Measurements from ENCODE around the gene SRSF10.

The SRSF10 gene

DNA sequence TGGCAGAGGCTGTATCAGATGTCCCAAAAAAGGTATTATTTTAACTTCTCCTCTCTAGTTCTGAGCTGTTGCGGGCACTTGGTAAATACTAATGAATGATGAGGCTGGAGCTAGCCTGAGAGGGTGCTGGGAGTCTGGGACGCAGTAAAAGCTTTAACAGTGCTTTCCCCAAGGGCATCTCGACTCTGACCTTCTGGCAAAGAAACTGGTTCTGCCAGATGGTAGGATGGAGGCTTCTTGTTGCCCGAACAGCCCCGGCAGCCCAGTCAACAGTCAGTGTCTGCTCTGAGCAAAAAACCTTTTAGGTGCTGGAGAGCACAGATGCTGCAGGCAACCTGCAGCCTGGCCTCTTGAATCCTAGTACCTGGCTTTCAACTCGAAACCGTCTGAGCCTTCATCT, 23.0 kb downstream of the SRSF10 start:
- H3K4me1 Mint-ChIP-seq (ENCODE audit: low read depth), result peaks cover 60% of the 10 kb centered on the region

DNA sequence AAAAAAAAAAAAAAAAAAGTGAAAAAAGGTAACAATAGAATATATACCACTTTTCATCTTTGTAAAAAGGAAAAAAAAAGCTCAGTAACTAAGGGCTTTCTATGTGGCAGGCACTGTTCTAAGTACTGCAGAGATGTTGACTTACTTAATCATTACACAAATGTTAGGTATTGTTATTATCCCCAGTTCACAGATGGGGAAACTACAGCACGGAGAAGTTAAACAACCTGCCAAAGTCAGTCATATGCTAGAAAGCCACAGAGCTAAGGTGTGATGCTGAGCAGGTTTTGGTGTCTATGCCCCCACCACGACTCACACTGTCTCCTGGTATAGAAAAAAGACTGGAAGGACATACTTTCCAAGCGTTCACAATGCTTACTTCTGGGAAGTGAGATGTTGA, 27.1 kb downstream of the SRSF10 start:
- H3K4me1 Mint-ChIP-seq (ENCODE audit: low read depth), result peaks cover 41% of the 10 kb centered on the region
- H3K4me3 Mint-ChIP-seq, result no peak overlapping the region
- no peaks in the 10 kb centered on the region for H3K9me3 Mint-ChIP-seq
- no peak overlapping the region for H3K27ac Mint-ChIP-seq
- H3K27me3 Mint-ChIP-seq, result no peaks in the 10 kb centered on the region
- no peaks in the 10 kb centered on the region for H3K36me3 Mint-ChIP-seq (ENCODE audit: low read depth)
- no peak for DNase-seq

More for the DNA sequence above, 23.0 kb downstream of the SRSF10 start:
- no peaks in the 10 kb centered on the region for H3K27me3 Mint-ChIP-seq
- H3K4me3 Mint-ChIP-seq, result peak overlapping the region; percentile 19
- DNase-seq, result no peak
- H3K9me3 Mint-ChIP-seq, result no peaks in the 10 kb centered on the region
- peak overlapping the region; percentile 100 for H3K27ac Mint-ChIP-seq
- peaks cover 25% of the 10 kb centered on the region for H3K36me3 Mint-ChIP-seq (ENCODE audit: low read depth)

DNA sequence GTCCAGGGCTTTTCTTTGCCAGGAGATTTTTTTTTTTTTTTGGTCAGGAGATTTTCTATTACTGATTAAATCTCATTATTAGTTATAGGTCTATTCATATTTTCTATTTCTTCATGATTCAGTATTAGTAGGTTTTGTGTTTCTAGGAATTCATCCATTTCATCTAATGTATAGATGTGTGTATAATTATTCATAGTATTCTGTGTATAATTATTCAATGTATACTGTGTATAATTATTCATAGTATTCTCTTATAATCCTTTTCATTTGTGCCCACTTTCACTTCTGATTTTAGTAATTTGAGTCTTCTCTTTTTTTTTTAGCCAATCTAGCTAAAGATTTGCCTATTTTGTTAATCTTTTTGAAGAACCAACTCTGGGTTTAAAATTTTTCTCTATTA, 32.8 kb downstream of the SRSF10 start:
- peaks cover 10% of the 10 kb centered on the region for H3K9me3 Mint-ChIP-seq
- no peak overlapping the region for H3K27ac Mint-ChIP-seq
- no peaks in the 10 kb centered on the region for H3K27me3 Mint-ChIP-seq
- H3K36me3 Mint-ChIP-seq (ENCODE audit: low read depth), result no peaks in the 10 kb centered on the region
- no peak for DNase-seq
- peaks cover 1% of the 10 kb centered on the region for H3K4me1 Mint-ChIP-seq (ENCODE audit: low read depth)
- H3K4me3 Mint-ChIP-seq, result no peak overlapping the region

DNA sequence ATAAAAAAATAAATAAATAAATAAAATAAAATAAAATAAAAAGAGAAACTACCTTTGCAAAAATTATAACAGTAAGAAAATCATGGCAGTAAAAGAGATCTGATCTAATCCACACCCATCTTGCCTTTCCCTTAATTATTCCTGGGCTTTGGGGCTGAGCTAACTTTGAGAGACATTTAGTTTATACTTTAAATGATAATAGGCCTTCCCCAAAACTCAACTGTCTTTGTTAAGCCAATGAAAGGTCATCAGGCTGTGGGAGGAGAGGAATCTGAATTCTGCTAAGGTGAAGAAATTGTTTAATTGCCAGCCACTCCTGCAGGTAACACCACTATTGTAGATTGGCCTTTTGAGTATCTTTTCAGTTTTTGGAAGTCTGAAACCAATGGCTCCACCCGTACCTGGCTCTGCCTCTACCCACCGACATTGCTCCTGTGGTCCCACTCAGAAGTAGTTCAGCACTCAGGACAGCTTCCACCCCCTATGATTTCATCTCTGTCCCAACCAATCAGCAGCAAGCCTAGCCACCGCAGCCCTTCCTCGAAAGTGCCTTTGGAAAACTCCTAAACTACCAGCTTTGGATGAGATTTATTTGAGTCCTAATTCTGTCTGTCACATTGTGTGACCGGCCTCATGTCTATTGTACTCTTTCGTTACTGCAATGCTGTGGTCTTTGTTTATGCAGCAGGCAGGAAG, 43.5 kb downstream of the SRSF10 start:
- Mint-ChIP-seq H3K27me3 (no peaks in the 10 kb centered on the region), H3K27ac (no peak overlapping the region), H3K4me3 (no peak overlapping the region), H3K9me3 (no peaks in the 10 kb centered on the region), H3K4me1 (ENCODE audit: low read depth) (no peaks in the 10 kb centered on the region), H3K36me3 (ENCODE audit: low read depth) (no peaks in the 10 kb centered on the region)
- DNase-seq, result no peak

DNA sequence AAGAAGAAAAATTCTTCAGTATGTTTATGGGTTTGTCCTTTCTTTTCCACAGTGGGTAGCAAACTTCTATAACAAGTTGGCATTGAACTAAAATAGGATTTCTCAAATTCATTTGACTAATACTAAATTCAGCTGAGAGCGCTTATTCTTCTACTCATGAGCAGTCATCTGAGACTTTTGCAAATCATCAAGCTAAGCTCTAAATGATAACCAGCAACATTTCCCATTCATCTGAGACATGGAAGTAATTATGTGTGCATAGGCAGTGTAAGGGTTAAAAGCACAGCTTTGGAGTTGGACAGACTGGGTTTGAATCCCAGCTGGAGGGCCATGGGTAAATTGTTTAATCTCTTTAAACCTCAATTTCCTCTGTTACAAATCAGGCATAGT, 48.6 kb downstream of the SRSF10 start:
- Mint-ChIP-seq H3K9me3 (no peaks in the 10 kb centered on the region), H3K4me1 (ENCODE audit: low read depth) (no peaks in the 10 kb centered on the region), H3K4me3 (no peak overlapping the region), H3K27ac (no peak overlapping the region), H3K27me3 (no peaks in the 10 kb centered on the region), H3K36me3 (ENCODE audit: low read depth) (no peaks in the 10 kb centered on the region)
- DNase-seq, result no peak

DNA sequence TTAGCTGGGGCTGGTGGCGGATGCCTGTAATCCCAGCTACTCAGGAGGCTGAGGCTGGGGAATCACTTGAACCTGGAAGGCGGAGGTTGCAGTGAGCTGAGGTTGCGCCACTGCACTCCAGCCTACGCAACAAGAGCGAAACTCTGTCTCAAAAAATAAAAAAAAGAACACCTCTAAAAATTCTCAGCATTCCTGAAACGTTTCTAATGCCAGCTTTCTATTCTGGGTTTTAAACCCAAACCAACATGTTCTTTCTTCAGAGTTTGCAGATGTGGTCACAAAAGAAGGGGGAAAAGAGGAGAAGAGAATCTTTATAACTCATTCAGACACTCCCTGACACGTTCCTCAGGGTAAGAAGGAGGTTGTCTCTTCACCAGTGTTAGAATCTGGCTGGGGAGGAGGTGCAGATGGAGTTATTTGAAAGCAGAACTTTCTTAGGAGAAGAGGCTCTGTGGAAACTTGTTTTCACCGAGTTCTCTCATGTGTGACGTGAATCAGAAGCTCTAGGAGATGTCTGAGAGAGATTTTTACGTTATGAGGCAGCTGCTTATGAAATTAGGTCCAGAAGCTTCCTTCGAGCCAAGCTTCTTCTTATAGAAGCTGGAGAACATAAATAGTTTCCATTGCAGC, 49.2 kb downstream of the SRSF10 start:
- Mint-ChIP-seq H3K27ac (no peak overlapping the region), H3K36me3 (ENCODE audit: low read depth) (no peaks in the 10 kb centered on the region), H3K4me1 (ENCODE audit: low read depth) (no peaks in the 10 kb centered on the region), H3K9me3 (no peaks in the 10 kb centered on the region), H3K4me3 (no peak overlapping the region), H3K27me3 (no peaks in the 10 kb centered on the region)
- no peak for DNase-seq

DNA sequence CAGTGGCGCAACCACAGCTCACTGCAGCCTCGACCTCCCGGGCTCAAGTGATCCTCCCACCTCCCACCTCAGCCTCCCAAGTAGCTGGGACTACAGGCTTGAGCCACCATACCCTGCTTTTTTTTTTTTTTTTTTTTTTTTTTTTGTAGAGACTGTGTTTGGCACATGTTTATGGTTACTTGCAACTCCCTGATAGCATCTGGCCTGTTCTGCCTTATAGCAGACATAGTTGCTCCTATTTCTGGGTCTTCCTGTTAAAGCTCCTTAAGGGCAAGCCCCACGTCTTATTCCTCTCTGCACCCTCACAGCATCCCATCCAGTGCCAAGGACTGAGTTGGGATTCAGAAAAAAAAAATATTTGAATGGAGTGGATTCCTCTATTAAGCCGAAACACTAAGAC, 49.9 kb downstream of the SRSF10 start:
- H3K36me3 Mint-ChIP-seq (ENCODE audit: low read depth), result no peaks in the 10 kb centered on the region
- no peaks in the 10 kb centered on the region for H3K9me3 Mint-ChIP-seq
- H3K4me3 Mint-ChIP-seq, result no peak overlapping the region
- DNase-seq, result no peak
- H3K27me3 Mint-ChIP-seq, result no peaks in the 10 kb centered on the region
- no peak overlapping the region for H3K27ac Mint-ChIP-seq
- no peaks in the 10 kb centered on the region for H3K4me1 Mint-ChIP-seq (ENCODE audit: low read depth)

DNA sequence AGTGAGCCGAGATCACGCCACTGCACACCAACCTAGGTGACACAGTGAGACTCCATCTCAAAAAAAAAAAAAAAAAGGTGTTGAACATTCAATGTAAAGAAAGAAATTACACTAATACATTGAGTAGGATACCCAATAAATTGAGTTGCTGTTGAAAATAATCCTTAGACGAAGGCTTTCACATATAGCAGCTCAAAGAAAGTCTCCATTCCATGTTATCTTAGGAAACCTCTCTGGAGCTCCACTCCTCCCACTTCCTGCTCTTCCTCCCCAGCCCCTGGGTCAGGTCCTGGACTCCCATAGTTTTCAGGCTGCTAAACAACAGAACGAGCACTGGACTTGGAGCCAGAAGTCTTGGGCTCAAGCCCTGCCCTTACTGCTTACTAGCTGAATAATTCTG, 51.3 kb downstream of the SRSF10 start:
- no peaks in the 10 kb centered on the region for H3K36me3 Mint-ChIP-seq (ENCODE audit: low read depth)
- no peak for DNase-seq
- no peaks in the 10 kb centered on the region for H3K9me3 Mint-ChIP-seq
- no peak overlapping the region for H3K4me3 Mint-ChIP-seq
- no peaks in the 10 kb centered on the region for H3K27me3 Mint-ChIP-seq
- H3K4me1 Mint-ChIP-seq (ENCODE audit: low read depth), result no peaks in the 10 kb centered on the region
- no peak overlapping the region for H3K27ac Mint-ChIP-seq

DNA sequence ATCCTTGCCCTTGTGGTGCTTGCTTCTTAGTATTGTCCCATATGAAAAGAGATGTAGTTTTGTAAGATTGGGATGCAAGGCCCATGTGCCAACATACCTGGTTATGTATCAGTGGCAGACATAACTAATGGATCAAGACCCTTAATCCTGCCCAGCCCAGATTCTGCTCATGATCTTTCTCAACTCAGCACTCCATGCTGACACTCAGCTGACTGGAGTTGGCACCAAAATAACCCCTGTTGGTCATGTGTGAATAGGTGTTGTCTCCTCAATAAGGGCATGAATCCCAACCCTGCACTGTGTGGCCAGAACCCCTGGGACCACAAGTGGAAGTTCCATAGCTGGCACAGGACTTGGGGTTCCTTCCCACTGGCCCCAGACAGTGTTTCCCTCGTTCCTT, 53.0 kb downstream of the SRSF10 start:
- DNase-seq, result no peak

DNA sequence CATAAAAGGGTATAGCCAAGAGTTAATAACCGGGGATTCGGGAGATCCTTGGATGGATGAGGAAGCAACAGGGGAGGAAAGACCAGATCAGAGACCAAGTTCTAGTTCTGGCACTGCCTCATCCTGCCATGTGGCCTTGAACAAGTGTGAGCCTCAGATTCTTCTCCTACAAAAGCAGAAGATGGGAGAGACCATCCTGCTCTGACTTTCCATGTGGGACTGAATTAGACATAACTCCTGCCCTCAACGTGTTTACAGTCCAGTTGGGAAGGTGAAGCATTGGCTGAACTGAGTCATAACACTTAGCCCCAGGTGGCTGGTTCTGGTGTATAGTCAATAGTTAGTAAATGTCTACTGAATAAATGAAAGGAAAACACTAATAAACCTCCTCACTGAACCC, 54.8 kb downstream of the SRSF10 start:
- Mint-ChIP-seq H3K4me1 (ENCODE audit: low read depth) (no peaks in the 10 kb centered on the region), H3K27me3 (no peaks in the 10 kb centered on the region), H3K4me3 (no peak overlapping the region), H3K9me3 (no peaks in the 10 kb centered on the region), H3K27ac (no peak overlapping the region), H3K36me3 (ENCODE audit: low read depth) (no peaks in the 10 kb centered on the region)
- no peak for DNase-seq

More for the DNA sequence above, 53.0 kb downstream of the SRSF10 start:
- H3K27ac Mint-ChIP-seq, result no peak overlapping the region
- no peaks in the 10 kb centered on the region for H3K27me3 Mint-ChIP-seq
- H3K4me3 Mint-ChIP-seq, result no peak overlapping the region
- H3K36me3 Mint-ChIP-seq (ENCODE audit: low read depth), result no peaks in the 10 kb centered on the region
- no peaks in the 10 kb centered on the region for H3K9me3 Mint-ChIP-seq
- no peaks in the 10 kb centered on the region for H3K4me1 Mint-ChIP-seq (ENCODE audit: low read depth)

DNA sequence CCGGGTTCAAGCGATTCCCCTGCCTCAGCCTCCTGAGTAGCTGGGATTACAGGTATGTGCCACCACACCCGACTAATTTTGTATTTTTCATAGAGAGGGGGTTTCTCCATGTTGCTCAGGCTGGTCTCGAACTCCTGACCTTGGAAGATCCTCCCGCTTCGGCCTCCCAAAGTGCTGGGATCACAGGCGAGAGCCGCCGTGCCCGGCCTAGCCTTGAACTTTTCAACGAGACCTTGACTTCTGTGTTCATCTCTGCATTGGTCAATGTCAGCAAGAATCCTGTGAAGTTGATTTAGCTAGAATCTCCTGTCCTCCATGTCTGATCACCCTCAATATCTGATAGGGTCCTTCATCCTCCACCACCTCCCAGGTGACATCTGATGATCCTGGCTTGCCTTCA, 55.5 kb downstream of the SRSF10 start:
- no peak overlapping the region for H3K4me3 Mint-ChIP-seq
- H3K36me3 Mint-ChIP-seq (ENCODE audit: low read depth), result no peaks in the 10 kb centered on the region
- no peak for DNase-seq
- no peaks in the 10 kb centered on the region for H3K9me3 Mint-ChIP-seq
- no peaks in the 10 kb centered on the region for H3K27me3 Mint-ChIP-seq
- no peak overlapping the region for H3K27ac Mint-ChIP-seq
- H3K4me1 Mint-ChIP-seq (ENCODE audit: low read depth), result no peaks in the 10 kb centered on the region

DNA sequence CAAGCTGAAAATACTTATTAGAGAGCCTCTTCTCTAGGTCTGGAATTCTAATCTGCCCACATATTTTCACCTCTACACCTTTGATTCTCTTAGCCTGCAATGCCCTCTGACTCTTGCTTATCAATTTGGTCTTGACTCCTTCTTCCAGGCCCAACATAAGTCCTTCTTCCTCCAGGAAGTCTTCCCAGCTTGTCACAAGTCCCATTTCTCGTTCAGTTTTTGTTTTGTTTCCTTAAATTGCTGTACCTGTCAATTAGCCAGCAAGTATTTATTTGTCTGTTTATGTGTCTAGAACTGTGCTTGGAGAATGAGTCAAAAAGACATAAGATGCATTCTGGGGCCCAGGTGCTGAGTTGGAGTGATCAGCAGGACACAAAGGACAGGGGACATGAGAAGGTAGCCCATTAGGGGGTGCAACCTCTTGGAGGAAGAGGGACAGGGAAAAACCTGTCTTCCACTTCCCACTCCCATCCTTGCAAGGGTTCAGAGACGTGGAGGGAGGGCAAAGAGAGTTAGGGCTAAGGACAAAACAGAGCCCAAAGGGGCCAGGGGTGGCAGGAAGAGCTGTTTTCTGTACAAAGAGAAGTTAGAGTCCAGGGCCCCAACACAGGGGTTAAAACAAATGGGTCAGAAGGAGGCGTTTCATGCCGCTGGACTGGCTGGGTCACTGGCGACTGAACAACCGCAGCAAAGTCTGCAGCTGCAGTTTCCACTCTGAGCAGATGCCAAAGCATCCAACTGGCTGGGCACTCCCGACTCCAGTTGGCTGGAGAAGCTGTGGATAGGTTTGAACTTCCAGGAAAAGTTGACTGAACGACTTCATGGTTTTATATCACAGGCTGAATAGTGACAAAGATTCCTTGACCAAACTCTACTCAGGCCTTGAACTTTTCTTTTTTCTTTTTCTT, 56.3 kb downstream of the SRSF10 start:
- no peak overlapping the region for H3K27ac Mint-ChIP-seq
- no peaks in the 10 kb centered on the region for H3K36me3 Mint-ChIP-seq (ENCODE audit: low read depth)
- H3K4me1 Mint-ChIP-seq (ENCODE audit: low read depth), result no peaks in the 10 kb centered on the region
- no peaks in the 10 kb centered on the region for H3K27me3 Mint-ChIP-seq
- H3K4me3 Mint-ChIP-seq, result no peak overlapping the region
- H3K9me3 Mint-ChIP-seq, result no peaks in the 10 kb centered on the region
- no peak for DNase-seq

DNA sequence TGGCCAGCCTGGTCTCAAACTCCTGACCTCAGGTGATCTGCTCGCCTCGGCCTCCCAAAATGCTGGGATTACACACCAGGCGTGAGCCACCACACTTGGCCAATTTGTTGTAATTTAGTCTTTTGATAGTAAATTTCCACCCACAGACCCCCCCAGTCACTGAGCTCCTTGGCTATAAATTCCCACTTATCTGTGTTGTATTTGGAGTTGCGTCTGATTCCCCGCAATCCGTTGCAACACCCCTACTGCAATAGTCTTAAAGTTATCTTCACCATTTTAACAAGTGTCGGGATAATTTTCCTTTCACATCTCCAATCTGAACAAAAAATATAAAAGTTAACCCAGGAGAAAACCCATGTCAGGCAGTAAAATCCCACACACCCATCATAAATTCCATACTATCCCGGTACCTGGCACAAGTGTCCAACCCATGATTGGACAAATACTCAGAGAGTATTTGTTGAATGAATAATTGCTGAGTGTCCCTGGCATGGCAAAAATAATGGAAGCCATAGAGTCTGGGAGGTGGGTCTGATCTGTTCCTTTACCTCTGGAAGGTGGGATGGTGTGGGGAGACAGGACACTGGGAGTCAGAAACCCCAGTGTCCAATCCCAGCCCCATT, 57.7 kb downstream of the SRSF10 start:
- no peak overlapping the region for H3K4me3 Mint-ChIP-seq
- H3K9me3 Mint-ChIP-seq, result no peaks in the 10 kb centered on the region
- no peaks in the 10 kb centered on the region for H3K4me1 Mint-ChIP-seq (ENCODE audit: low read depth)
- DNase-seq, result no peak
- no peaks in the 10 kb centered on the region for H3K36me3 Mint-ChIP-seq (ENCODE audit: low read depth)
- no peaks in the 10 kb centered on the region for H3K27me3 Mint-ChIP-seq
- H3K27ac Mint-ChIP-seq, result no peak overlapping the region

DNA sequence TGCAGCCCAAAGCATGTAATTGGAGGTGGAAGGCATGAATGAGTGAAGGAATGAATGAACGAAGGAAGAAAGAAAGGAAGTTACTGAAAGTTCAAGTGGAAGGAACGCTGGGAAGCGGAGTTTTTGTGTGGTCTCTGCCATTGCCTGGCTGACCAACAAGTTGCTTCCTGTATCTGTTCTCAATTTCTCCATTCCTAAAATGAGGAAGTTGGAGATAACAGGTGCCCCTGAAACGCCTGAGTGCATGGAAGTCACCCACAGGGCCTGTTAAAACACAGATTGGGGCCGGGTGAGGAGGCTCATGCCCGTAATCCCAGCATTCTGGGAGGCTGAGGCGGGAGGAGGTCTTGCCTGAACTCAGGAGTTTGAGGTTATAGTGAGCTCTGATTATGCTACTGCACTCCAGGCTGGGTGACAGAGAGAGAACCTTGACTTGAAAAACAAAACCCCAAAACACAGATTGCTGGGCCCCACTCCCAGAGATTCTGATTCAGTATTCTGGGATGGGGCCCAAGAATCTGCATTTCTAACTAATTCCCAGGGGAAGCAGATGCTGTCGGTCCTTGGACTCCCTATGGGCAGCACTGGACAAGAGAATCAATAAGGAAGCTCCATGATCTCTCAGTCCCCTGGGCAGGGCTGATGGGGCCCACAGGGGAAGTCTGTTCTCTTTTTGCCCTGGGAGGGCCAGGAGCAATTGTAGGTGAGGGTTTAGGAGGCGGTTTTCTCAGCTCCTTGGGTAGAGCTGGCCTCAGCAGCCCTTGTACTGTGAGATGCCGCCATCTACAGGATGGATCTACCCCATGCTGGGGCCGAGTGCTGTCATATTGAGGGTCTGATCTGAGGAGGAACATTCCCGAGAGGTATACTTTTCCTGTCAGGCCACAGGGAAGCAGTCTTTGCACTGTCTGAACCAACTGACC, 63.7 kb downstream of the SRSF10 start:
- peaks cover 23% of the 10 kb centered on the region for H3K4me1 Mint-ChIP-seq (ENCODE audit: low read depth)
- no peaks in the 10 kb centered on the region for H3K36me3 Mint-ChIP-seq (ENCODE audit: low read depth)
- no peak overlapping the region for H3K27ac Mint-ChIP-seq
- H3K27me3 Mint-ChIP-seq, result no peaks in the 10 kb centered on the region
- H3K4me3 Mint-ChIP-seq, result no peak overlapping the region
- peak; percentile 57 for DNase-seq
- no peaks in the 10 kb centered on the region for H3K9me3 Mint-ChIP-seq

Measured in activated T-cell treated with anti-CD3 and anti-CD28 coated beads, Interleukin-2, amount 50 U/mL, for 24 hours (primary cell).